H9 (cell line): ENCODE data around the gene LARGE1. TPM values are rescaled to one million over a fixed set of nuclear protein-coding genes. Genes with fewer than 3 reads are reported as not detected.

Experiments
- DNase-seq: peaks from one replicate; pipeline ENCODE4 v3.0.0-alpha.2; 2017
- H2AFZ ChIP-seq: one replicate; pipeline ENCODE4 v1.6.1; 2013; ENCODE audit warnings: mild to moderate bottlenecking, low read length, control low read depth, moderate library complexity
- H2AK5ac ChIP-seq: 2 replicates; pipeline ENCODE4 v1.6.1; 2013; ENCODE audit warnings: low read length, control low read depth, mixed read lengths; ENCODE audit not compliant: insufficient read length
- H2BK120ac ChIP-seq: one replicate; pipeline ENCODE4 v1.6.1; 2013; ENCODE audit warnings: low read depth, mild to moderate bottlenecking, low read length, control low read depth, inconsistent platforms; ENCODE audit not compliant: poor library complexity, severe bottlenecking
- H2BK12ac ChIP-seq: 2 replicates; pipeline ENCODE4 v1.6.1; 2013; ENCODE audit warnings: low read length, control low read depth, mixed read lengths, low read depth; ENCODE audit not compliant: insufficient read length
- H2BK15ac ChIP-seq: 2 replicates; pipeline ENCODE4 v1.6.1; 2013; ENCODE audit warnings: low read depth, low read length, control low read depth
- H2BK20ac ChIP-seq: one replicate; pipeline ENCODE4 v1.6.1; 2013; ENCODE audit warnings: low read depth, mild to moderate bottlenecking, low read length, control low read depth, inconsistent platforms; ENCODE audit not compliant: poor library complexity, severe bottlenecking
- H2BK5ac ChIP-seq: 2 replicates; pipeline ENCODE4 v1.6.1; 2013; ENCODE audit warnings: low read length, control low read depth, mixed read lengths; ENCODE audit not compliant: insufficient read length
- H3K14ac ChIP-seq: 2 replicates; pipeline ENCODE4 v1.6.1; 2013; ENCODE audit warnings: low read length, control low read depth; ENCODE audit not compliant: insufficient read depth
- H3K18ac ChIP-seq: 2 replicates; pipeline ENCODE4 v1.6.1; 2013; ENCODE audit warnings: low read depth, mild to moderate bottlenecking, mixed read lengths, low read length, control low read depth; ENCODE audit not compliant: insufficient read length
- H3K23ac ChIP-seq: 2 replicates; pipeline ENCODE4 v1.6.1; 2013; ENCODE audit warnings: low read length, control low read depth, mixed read lengths, low read depth; ENCODE audit not compliant: insufficient read length
- H3K23me2 ChIP-seq: 2 replicates; pipeline ENCODE4 v1.6.1; 2013; ENCODE audit warnings: low read depth, mild to moderate bottlenecking, mixed read lengths, low read length, control low read depth; ENCODE audit not compliant: insufficient read length, poor library complexity, severe bottlenecking
- H3K27ac ChIP-seq: 2 replicates; pipeline ENCODE4 v1.5.1; 2013; ENCODE audit warnings: low read length, control low read depth, mixed read lengths, low read depth; ENCODE audit not compliant: insufficient read length
- H3K27me3 ChIP-seq: 2 replicates; pipeline ENCODE4 v1.6.1; 2013; ENCODE audit warnings: low read length, control low read depth, inconsistent platforms; ENCODE audit not compliant: insufficient read depth
- H3K4ac ChIP-seq: 2 replicates; pipeline ENCODE4 v1.6.1; 2013; ENCODE audit warnings: low read depth, mild to moderate bottlenecking, control low read depth, inconsistent platforms, low read length, moderate library complexity
- H3K4me1 ChIP-seq: 2 replicates; pipeline ENCODE4 v1.6.1; 2013; ENCODE audit warnings: low read length, control low read depth, inconsistent platforms; ENCODE audit not compliant: insufficient read depth
- H3K4me2 ChIP-seq: 2 replicates; pipeline ENCODE4 v1.6.1; 2013; ENCODE audit warnings: low read length, control low read depth, mixed read lengths; ENCODE audit not compliant: insufficient read length, insufficient read depth
- H3K56ac ChIP-seq: 2 replicates; pipeline ENCODE4 v1.6.1; 2013; ENCODE audit warnings: low read depth, mild to moderate bottlenecking, mixed read lengths, low read length, control low read depth; ENCODE audit not compliant: insufficient read length
- H3K79me1 ChIP-seq: 2 replicates; pipeline ENCODE4 v1.6.1; 2013; ENCODE audit warnings: low read depth, mild to moderate bottlenecking, moderate library complexity, low read length, control low read depth, inconsistent platforms; ENCODE audit not compliant: insufficient read depth, poor library complexity, severe bottlenecking
- H3K79me2 ChIP-seq: 2 replicates; pipeline ENCODE4 v1.6.1; 2013; ENCODE audit warnings: low read length, control low read depth, inconsistent platforms; ENCODE audit not compliant: insufficient read depth
- H3K9ac ChIP-seq: 2 replicates; pipeline ENCODE4 v1.6.1; 2013; ENCODE audit warnings: low read length, control low read depth, mixed read lengths; ENCODE audit not compliant: insufficient read length; ENCODE audit errors: extremely low read depth
- H3K9me3 ChIP-seq: one replicate; pipeline ENCODE4 v1.6.1; 2013; ENCODE audit warnings: low read depth, low read length, inconsistent platforms; ENCODE audit not compliant: control insufficient read depth
- H3T11ph ChIP-seq: one replicate; pipeline ENCODE4 v1.6.1; 2013; ENCODE audit warnings: mild to moderate bottlenecking, low read length, control low read depth, inconsistent platforms
- H4K20me1 ChIP-seq: one replicate; pipeline ENCODE4 v1.6.1; 2013; ENCODE audit not compliant: control insufficient read depth, insufficient read length, insufficient read depth
- H4K5ac ChIP-seq: 2 replicates; pipeline ENCODE4 v1.6.1; 2013; ENCODE audit warnings: low read depth, mild to moderate bottlenecking, mixed read lengths, low read length, control low read depth; ENCODE audit not compliant: insufficient read length
- H4K8ac ChIP-seq: replicated peaks from 2 replicates; pipeline ENCODE4 v1.6.1; 2013; ENCODE audit warnings: low read length, control low read depth, mixed read lengths, low read depth; ENCODE audit not compliant: insufficient read length
- H4K91ac ChIP-seq: 2 replicates; pipeline ENCODE4 v1.6.1; 2013; ENCODE audit warnings: low read depth, mild to moderate bottlenecking, moderate library complexity, mixed read lengths, low read length, control low read depth; ENCODE audit not compliant: insufficient read length
- H3K27ac Mint-ChIP-seq, 3 experiments: 2 replicates in 2 of 3; 3 replicates in 1 of 3; pipeline ENCODE4 v1.8.0; 2020 to 2021; ENCODE audit warnings: mixed read lengths in 3 of 3, mild to moderate bottlenecking in 1 of 3, moderate library complexity in 1 of 3
- H3K27me3 Mint-ChIP-seq: 2 replicates; pipeline ENCODE4 v1.8.0; 2021; ENCODE audit warnings: low read depth, mild to moderate bottlenecking, moderate library complexity, mixed read lengths
- H3K36me3 Mint-ChIP-seq, 3 experiments: 2 replicates in 2 of 3; 3 replicates in 1 of 3; pipeline ENCODE4 v1.8.0; 2020 to 2021; ENCODE audit warnings: low read depth in 3 of 3, mixed read lengths in 3 of 3; ENCODE audit not compliant: insufficient read depth in 1 of 3
- H3K4me1 Mint-ChIP-seq, 2 experiments: 2 replicates each; pipeline ENCODE4 v1.8.0; 2020; ENCODE audit warnings: mixed read lengths in 2 of 2
- H3K4me3 Mint-ChIP-seq, 2 experiments: 2 replicates in 1 of 2; 3 replicates in 1 of 2; pipeline ENCODE4 v1.8.0; 2020 to 2021; ENCODE audit warnings: mild to moderate bottlenecking in 2 of 2, mixed read lengths in 2 of 2, moderate library complexity in 1 of 2
- H3K9me3 Mint-ChIP-seq, 2 experiments: 2 replicates in 1 of 2; 3 replicates in 1 of 2; pipeline ENCODE4 v1.8.0; 2020; ENCODE audit warnings: mild to moderate bottlenecking in 2 of 2, mixed read lengths in 2 of 2, moderate library complexity in 1 of 2
- CTCF ChIP-seq: fragments of 200-600 bp; sonication (generic); conservative IDR thresholded peaks from 3 replicates; pipeline ENCODE4 v1.8.0; 2021; ENCODE audit warnings: antibody characterized with exemption, mild to moderate bottlenecking
- WGBS: extraction: QIAGEN DNeasy Blood & Tissue Kit; methylation state at CpG from one replicate; pipeline ENCODE4 v1.1.7; 2013; ENCODE audit warnings: missing lambda C conversion rate, low lambda C conversion rate, mixed read lengths; ENCODE audit not compliant: insufficient read length; ENCODE audit errors: extremely low coverage; 5-methylcytosine and 5-hydroxymethylcytosine counted together
- total RNA-seq: library from RNA; stranded (reverse); gene quantifications from 2 replicates; pipeline ENCODE4 v1.2.1, GENCODE V29; 2021

Gene LARGE1
- total RNA-seq, 1 experiment from 2014 or later, result 43.5 TPM

GRCh38 chr22:33379836-33380235, 540.4 kb downstream of the LARGE1 start:
- Histone ChIP-seq H4K8ac (no peak overlapping the region), H3K79me1 (no peaks in the 10 kb centered on the region)
- H3K36me3 Mint-ChIP-seq, result peaks cover 33 to 49% (median 41%) of the 10 kb centered on the region in 3 experiments

More at GRCh38 chr22:33379836-33380235, 540.4 kb downstream of the LARGE1 start:
- Mint-ChIP-seq H3K27me3 (no peaks in the 10 kb centered on the region), H3K9me3 (peaks cover 25 to 31% of the 10 kb centered on the region in 2 experiments), H3K27ac (no peak overlapping the region), H3K4me1 (no peaks in the 10 kb centered on the region), H3K4me3 (no peak overlapping the region)
- TF ChIP-seq CTCF, result no peak
- Histone ChIP-seq H2AK5ac (no peak overlapping the region), H3K23me2 (no peaks in the 10 kb centered on the region), H3K9me3 (no peaks in the 10 kb centered on the region), H3K18ac (no peak overlapping the region), H2BK120ac (no peak overlapping the region), H4K20me1 (no peaks in the 10 kb centered on the region), H3K4me2 (no peak overlapping the region), H3K27me3 (no peaks in the 10 kb centered on the region), H4K91ac (no peak overlapping the region), H3K4me1 (no peaks in the 10 kb centered on the region), H3K14ac (no peak overlapping the region), H2BK5ac (no peak overlapping the region), H4K5ac (no peak overlapping the region), H2BK15ac (no peak overlapping the region), H3K23ac (no peak overlapping the region), H3K9ac (no peak overlapping the region), H3K4ac (no peak overlapping the region), H2BK20ac (no peak overlapping the region), H2AFZ (no peak overlapping the region), H2BK12ac (no peak overlapping the region), H3T11ph (no peak overlapping the region), H3K27ac (no peak overlapping the region), H3K56ac (no peak overlapping the region), H3K79me2 (no peaks in the 10 kb centered on the region)
- WGBS, result 100% methylated on average over 1 of the region's 2 CpGs
- DNase-seq, result no peak
